ENCODE measurements around the gene ASAP2.

Gene ASAP2

GRCh38 chr2:9359463-9359862, 152.9 kb downstream of the ASAP2 start:
- DNase-seq = no peak

GRCh38 chr2:9360110-9360509, 153.5 kb downstream of the ASAP2 start:
- DNase-seq = no peak

- no peak for DNase-seq
These were observed 154.1 kb downstream of the ASAP2 start for GRCh38 chr2:9360701-9361100.

- no peak for DNase-seq
These were observed 157.8 kb downstream of the ASAP2 start for GRCh38 chr2:9364373-9364772.

GRCh38 chr2:9364791-9365497, 158.3 kb downstream of the ASAP2 start:
- DNase-seq = no peak

GRCh38 chr2:9365498-9366019, 158.9 kb downstream of the ASAP2 start:
- no peak for DNase-seq

- no peak for DNase-seq
These were observed 159.4 kb downstream of the ASAP2 start for GRCh38 chr2:9366026-9366425.

GRCh38 chr2:9370746-9371145, 164.1 kb downstream of the ASAP2 start:
- DNase-seq = no peak

- DNase-seq = no peak
These were observed 166.4 kb downstream of the ASAP2 start for GRCh38 chr2:9373047-9373446.

GRCh38 chr2:9373476-9373875, 166.9 kb downstream of the ASAP2 start:
- no peak for DNase-seq

GRCh38 chr2:9374071-9374730, 167.6 kb downstream of the ASAP2 start:
- DNase-seq = no peak

GRCh38 chr2:9375857-9376428, 169.3 kb downstream of the ASAP2 start:
- no peak for DNase-seq

- DNase-seq = no peak
These were observed 171.0 kb downstream of the ASAP2 start for GRCh38 chr2:9377461-9378097.

GRCh38 chr2:9378433-9379390, 172.1 kb downstream of the ASAP2 start:
- no peak for DNase-seq

- no peak for DNase-seq
These were observed 172.8 kb downstream of the ASAP2 start for GRCh38 chr2:9379391-9379755.

GRCh38 chr2:9380702-9381628, 174.4 kb downstream of the ASAP2 start:
- DNase-seq = no peak

- DNase-seq = no peak
These were observed 176.1 kb downstream of the ASAP2 start for GRCh38 chr2:9382604-9383235.

- no peak for DNase-seq
These were observed 177.9 kb downstream of the ASAP2 start for GRCh38 chr2:9384521-9384920.

GRCh38 chr2:9385841-9386240, 179.2 kb downstream of the ASAP2 start:
- no peak for DNase-seq

GRCh38 chr2:9388199-9388681, 181.6 kb downstream of the ASAP2 start:
- no peak for DNase-seq
